Suppressor macrophage treated with lipopolysaccharide for 1 hour (primary cell): ENCODE measurements around the gene NOL3.

Experiments
- DNase-seq, 3 donors: peaks; one replicate each; pipeline ENCODE4 v3.0.0-alpha.2; 2020 to 2022

NOL3 gene

GRCh38 chr16:67173323-67173722 lies 3.0 kb downstream of the NOL3 start:
- no peak for DNase-seq

DNA sequence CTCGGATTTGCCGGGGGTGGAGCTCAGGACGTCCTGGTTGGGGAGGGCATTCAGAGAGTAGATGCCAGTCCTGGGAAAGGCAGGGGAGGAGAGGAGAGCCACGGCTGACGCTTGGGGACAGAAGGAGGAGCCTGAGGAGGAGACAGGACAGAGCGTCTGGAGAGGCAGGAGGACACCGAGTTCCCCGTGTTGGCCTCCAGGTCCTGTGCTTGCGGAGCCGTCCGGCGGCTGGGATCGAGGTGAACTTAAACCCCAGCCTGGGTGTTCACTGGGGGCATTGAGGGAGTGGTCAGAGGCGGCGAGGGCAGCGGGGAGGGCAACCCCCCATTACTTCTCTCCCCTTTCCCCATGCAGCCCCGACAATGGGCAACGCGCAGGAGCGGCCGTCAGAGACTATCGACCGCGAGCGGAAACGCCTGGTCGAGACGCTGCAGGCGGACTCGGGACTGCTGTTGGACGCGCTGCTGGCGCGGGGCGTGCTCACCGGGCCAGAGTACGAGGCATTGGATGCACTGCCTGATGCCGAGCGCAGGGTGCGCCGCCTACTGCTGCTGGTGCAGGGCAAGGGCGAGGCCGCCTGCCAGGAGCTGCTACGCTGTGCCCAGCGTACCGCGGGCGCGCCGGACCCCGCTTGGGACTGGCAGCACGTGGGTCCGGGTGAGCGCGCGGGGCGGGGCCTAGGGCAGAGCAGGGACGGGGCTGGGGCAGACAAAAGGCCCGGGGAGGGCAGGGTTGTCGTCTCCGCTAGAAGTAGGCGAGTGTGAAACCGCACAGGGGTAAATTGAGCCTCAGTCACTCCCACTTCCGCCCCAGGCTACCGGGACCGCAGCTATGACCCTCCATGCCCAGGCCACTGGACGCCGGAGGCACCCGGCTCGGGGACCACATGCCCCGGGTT lies 3.7 kb downstream of the NOL3 start:
- peak; percentile 73 to 82 (median 74) for DNase-seq

- DNase-seq: no peak
Observed at GRCh38 chr16:67174706-67175231, 4.4 kb downstream of the NOL3 start.

DNA sequence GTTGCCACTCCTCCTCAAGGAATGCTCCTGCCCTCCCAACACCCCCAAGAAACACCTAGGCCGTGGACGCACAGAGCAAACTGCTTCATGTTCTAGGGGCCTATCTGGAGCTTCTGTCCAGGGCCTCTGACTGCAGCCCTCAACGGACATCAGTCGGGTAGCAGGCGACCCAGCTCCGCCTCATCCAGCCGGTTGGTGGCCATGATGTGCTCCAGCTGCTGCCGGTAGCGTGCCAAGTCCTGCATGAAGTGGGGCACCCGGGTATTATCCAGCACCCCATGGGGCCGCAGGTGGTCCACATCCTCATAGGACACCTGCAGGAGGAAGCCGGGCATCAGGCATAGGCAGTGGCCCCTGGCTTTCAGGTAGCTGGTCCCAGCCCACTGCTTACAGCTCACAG lies 6.3 kb downstream of the NOL3 start:
- DNase-seq: no peak

- DNase-seq: peak; percentile 57 to 75 (median 62)
Observed at GRCh38 chr16:67177743-67178699, 7.7 kb downstream of the NOL3 start.

- DNase-seq: no peak
Observed at GRCh38 chr16:67179421-67180080, 9.2 kb downstream of the NOL3 start.

- no peak for DNase-seq
Observed at GRCh38 chr16:67180166-67180565, 9.8 kb downstream of the NOL3 start.

- no peak for DNase-seq
Observed at GRCh38 chr16:67181346-67181745, 11.0 kb downstream of the NOL3 start.

- DNase-seq: peak in 1 of 3 donors; percentile 46
Observed at GRCh38 chr16:67182288-67182687, 11.9 kb downstream of the NOL3 start.

DNA sequence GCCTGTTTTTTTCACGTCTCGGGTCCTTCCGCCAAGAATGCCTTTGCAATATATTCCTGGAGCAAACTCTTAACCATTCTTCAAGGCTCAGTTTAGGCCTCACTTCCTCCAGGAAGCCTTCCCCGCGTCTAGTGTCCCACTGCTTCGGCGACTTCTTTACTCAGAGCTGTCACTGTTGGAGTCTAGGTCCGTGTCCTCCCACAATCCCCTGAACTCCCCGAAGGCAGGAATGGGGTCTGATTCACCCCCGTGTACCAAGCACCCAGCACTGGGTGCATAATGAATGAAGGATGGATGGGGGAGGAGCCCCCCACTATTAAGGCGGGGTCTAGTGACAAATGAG lies 12.9 kb downstream of the NOL3 start:
- no peak for DNase-seq

DNA sequence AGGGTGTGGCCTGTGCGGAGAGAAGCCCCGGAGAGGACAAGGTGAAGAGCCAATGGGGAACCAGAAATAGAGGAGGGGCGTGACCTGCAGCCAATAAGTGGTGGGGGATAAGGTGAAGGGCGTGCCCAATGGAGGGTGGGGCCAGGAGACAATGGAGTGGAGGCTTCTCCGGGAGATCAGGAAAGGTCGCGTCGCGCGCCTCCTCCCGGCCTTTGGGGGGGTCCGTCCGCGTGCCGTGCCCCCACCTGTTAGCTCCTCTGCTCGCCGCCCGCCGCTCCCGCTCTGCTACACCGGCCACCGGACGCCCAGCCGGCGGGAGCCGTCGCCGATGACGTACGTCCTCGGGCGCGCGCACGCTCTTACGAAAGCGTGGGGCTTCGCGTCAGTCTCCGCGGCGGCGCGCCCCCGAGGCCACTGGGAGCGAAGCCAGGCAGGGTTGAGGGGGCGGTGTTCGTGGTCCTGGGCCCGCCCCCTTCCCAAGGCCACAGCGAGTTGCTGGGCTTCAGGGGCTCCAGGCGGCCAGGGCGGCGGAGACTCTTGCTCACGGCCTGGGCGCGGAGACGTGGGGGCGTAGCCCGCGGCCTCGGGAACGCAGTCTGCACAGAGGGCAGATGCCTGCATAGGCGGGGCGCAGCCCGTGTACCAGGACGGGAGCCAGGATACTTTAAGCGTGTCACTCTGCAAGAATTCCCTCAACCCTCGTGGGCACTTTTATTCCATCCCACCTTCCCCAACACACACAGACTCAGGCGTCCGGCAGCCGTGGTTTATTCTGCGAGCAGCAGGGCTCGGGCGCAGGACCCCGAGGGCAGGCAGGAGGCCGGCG lies 13.5 kb downstream of the NOL3 start, which contains the start of gene MATCAP1:
MATCAP1 (minus strand) TSS at position 337 of the 826 bp plus-strand sequence. CDS start 3,353 bp downstream, outside the sequence.
- DNase-seq: peak; percentile 96 to 97 (median 97)

GRCh38 chr16:67184453-67184994 lies 14.2 kb downstream of the NOL3 start:
- no peak for DNase-seq

DNA sequence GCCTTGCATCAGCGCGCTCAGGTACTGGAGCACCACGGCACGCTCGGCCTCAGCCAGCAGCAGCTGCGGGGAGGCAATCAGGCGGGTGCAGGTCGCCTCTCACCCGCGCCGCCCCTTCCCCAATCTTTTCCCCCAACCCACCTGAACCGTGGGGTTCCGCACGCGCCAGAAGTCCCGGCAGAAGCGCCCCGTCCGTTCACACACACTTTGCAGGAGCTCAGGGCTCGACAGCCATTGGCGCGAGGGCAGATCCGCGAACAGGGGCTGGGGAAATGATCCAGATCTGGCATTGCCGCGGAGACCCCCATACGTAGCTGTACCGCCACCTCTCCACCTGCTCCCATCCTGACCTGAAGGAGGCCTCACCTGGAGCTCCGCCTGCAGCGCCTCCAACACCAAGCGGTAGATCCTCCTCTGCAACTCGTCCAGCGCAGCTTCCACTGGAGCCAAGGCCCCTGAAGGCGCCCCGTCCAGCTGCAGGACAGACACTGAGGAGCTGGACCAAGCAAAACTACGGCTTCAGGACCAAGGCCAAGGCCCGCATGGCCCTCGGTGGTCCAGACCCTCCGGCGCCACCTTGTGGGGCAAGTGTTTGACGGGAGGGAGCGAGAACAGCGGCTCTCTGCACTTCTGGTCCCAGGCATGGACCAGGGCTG lies 14.8 kb downstream of the NOL3 start:
- peak; percentile 92 to 97 (median 96) for DNase-seq

- no peak for DNase-seq
Observed at GRCh38 chr16:67185651-67186134, 15.4 kb downstream of the NOL3 start.

GRCh38 chr16:67186550-67186950 lies 16.2 kb downstream of the NOL3 start:
- no peak for DNase-seq

DNA sequence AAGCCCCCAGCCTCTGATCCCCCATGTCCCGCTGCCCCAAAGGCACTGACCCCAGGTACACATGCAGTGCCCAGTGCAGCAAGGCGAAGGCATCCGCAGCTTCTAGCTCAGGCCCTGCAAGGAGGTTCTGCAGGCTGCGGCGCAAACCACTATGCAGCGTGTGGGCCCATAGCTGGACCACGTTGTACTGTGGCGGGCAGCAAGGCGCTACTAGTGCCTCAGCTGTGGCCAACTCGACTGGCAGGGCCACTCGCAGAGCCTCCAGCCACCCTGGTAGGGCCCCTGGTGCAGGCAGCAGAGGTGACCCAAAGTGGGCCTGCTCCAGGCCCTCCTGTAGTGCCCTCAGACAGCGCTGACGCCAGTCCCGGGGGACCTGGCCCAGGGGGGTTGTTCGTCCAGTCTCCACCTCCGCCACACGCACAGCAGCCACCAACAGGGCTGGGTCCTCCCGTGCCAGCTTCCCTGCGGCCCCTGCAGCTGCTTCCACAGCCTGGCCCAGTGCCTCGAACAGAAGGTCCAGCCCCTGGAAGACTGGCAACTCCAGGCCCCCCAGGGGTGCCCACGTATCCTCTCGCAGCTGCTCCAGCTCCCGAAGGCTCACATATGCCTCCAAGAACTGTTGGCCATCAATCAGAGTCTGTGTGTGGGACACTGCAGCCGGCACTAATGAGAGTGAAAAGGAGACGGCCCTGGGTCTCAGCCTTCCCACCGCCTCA lies 17.0 kb downstream of the NOL3 start:
- no peak for DNase-seq

GRCh38 chr16:67188323-67188722 lies 18.0 kb downstream of the NOL3 start:
- peak; percentile 63 to 82 (median 82) for DNase-seq

- DNase-seq: no peak
Observed at GRCh38 chr16:67188798-67189197, 18.5 kb downstream of the NOL3 start.

DNA sequence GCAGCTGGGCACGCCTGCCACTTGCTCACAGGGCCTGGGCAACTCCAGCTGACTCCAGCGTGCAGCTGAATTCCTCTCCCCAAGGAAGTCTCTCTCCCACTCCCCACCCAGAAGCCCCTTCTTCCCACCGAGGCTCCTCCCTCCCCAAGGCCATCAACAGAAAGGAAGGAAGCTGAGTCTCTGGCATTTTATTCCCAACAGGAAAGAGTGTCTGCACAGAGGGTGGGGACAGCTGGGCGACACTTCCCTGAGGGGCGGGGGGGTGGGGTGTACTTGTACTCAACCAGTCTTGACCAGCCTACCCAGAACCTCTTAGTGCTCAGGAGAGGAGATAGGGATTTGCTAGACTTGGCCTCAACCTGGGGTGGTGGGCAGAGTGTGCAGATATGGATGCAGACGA lies 19.7 kb downstream of the NOL3 start, which contains the start of gene EXOC3L1:
EXOC3L1 (minus strand) TSS at position 96 of the 400 bp plus-strand sequence. CDS start 460 bp downstream, outside the sequence.
- no peak for DNase-seq
